H9 (cell line): ENCODE measurements around the gene THEM5. TPM values are rescaled to one million over a fixed set of nuclear protein-coding genes. Genes with fewer than 3 reads are reported as not detected.
A peak's percentile ranks its signal among the peaks of the same experiment; 100 is the strongest.

Experiments used
- DNase-seq: peaks from one replicate; pipeline ENCODE4 v3.0.0-alpha.2; 2017
- H2AFZ ChIP-seq: one replicate; pipeline ENCODE4 v1.6.1; 2013; ENCODE audit warnings: mild to moderate bottlenecking, low read length, control low read depth, moderate library complexity
- H2AK5ac ChIP-seq: 2 replicates; pipeline ENCODE4 v1.6.1; 2013; ENCODE audit warnings: low read length, control low read depth, mixed read lengths; ENCODE audit not compliant: insufficient read length
- H2BK120ac ChIP-seq: one replicate; pipeline ENCODE4 v1.6.1; 2013; ENCODE audit warnings: low read depth, mild to moderate bottlenecking, low read length, control low read depth, inconsistent platforms; ENCODE audit not compliant: poor library complexity, severe bottlenecking
- H2BK12ac ChIP-seq: 2 replicates; pipeline ENCODE4 v1.6.1; 2013; ENCODE audit warnings: low read length, control low read depth, mixed read lengths, low read depth; ENCODE audit not compliant: insufficient read length
- H2BK15ac ChIP-seq: 2 replicates; pipeline ENCODE4 v1.6.1; 2013; ENCODE audit warnings: low read depth, low read length, control low read depth
- H2BK20ac ChIP-seq: one replicate; pipeline ENCODE4 v1.6.1; 2013; ENCODE audit warnings: low read depth, mild to moderate bottlenecking, low read length, control low read depth, inconsistent platforms; ENCODE audit not compliant: poor library complexity, severe bottlenecking
- H2BK5ac ChIP-seq: 2 replicates; pipeline ENCODE4 v1.6.1; 2013; ENCODE audit warnings: low read length, control low read depth, mixed read lengths; ENCODE audit not compliant: insufficient read length
- H3K14ac ChIP-seq: 2 replicates; pipeline ENCODE4 v1.6.1; 2013; ENCODE audit warnings: low read length, control low read depth; ENCODE audit not compliant: insufficient read depth
- H3K18ac ChIP-seq: 2 replicates; pipeline ENCODE4 v1.6.1; 2013; ENCODE audit warnings: low read depth, mild to moderate bottlenecking, mixed read lengths, low read length, control low read depth; ENCODE audit not compliant: insufficient read length
- H3K23ac ChIP-seq: 2 replicates; pipeline ENCODE4 v1.6.1; 2013; ENCODE audit warnings: low read length, control low read depth, mixed read lengths, low read depth; ENCODE audit not compliant: insufficient read length
- H3K23me2 ChIP-seq: 2 replicates; pipeline ENCODE4 v1.6.1; 2013; ENCODE audit warnings: low read depth, mild to moderate bottlenecking, mixed read lengths, low read length, control low read depth; ENCODE audit not compliant: insufficient read length, poor library complexity, severe bottlenecking
- H3K27ac ChIP-seq: 2 replicates; pipeline ENCODE4 v1.5.1; 2013; ENCODE audit warnings: low read length, control low read depth, mixed read lengths, low read depth; ENCODE audit not compliant: insufficient read length
- H3K27me3 ChIP-seq: 2 replicates; pipeline ENCODE4 v1.6.1; 2013; ENCODE audit warnings: low read length, control low read depth, inconsistent platforms; ENCODE audit not compliant: insufficient read depth
- H3K4ac ChIP-seq: 2 replicates; pipeline ENCODE4 v1.6.1; 2013; ENCODE audit warnings: low read depth, mild to moderate bottlenecking, control low read depth, inconsistent platforms, low read length, moderate library complexity
- H3K4me1 ChIP-seq: 2 replicates; pipeline ENCODE4 v1.6.1; 2013; ENCODE audit warnings: low read length, control low read depth, inconsistent platforms; ENCODE audit not compliant: insufficient read depth
- H3K4me2 ChIP-seq: 2 replicates; pipeline ENCODE4 v1.6.1; 2013; ENCODE audit warnings: low read length, control low read depth, mixed read lengths; ENCODE audit not compliant: insufficient read length, insufficient read depth
- H3K56ac ChIP-seq: 2 replicates; pipeline ENCODE4 v1.6.1; 2013; ENCODE audit warnings: low read depth, mild to moderate bottlenecking, mixed read lengths, low read length, control low read depth; ENCODE audit not compliant: insufficient read length
- H3K79me1 ChIP-seq: 2 replicates; pipeline ENCODE4 v1.6.1; 2013; ENCODE audit warnings: low read depth, mild to moderate bottlenecking, moderate library complexity, low read length, control low read depth, inconsistent platforms; ENCODE audit not compliant: insufficient read depth, poor library complexity, severe bottlenecking
- H3K79me2 ChIP-seq: 2 replicates; pipeline ENCODE4 v1.6.1; 2013; ENCODE audit warnings: low read length, control low read depth, inconsistent platforms; ENCODE audit not compliant: insufficient read depth
- H3K9ac ChIP-seq: 2 replicates; pipeline ENCODE4 v1.6.1; 2013; ENCODE audit warnings: low read length, control low read depth, mixed read lengths; ENCODE audit not compliant: insufficient read length; ENCODE audit errors: extremely low read depth
- H3K9me3 ChIP-seq: one replicate; pipeline ENCODE4 v1.6.1; 2013; ENCODE audit warnings: low read depth, low read length, inconsistent platforms; ENCODE audit not compliant: control insufficient read depth
- H3T11ph ChIP-seq: one replicate; pipeline ENCODE4 v1.6.1; 2013; ENCODE audit warnings: mild to moderate bottlenecking, low read length, control low read depth, inconsistent platforms
- H4K20me1 ChIP-seq: one replicate; pipeline ENCODE4 v1.6.1; 2013; ENCODE audit not compliant: control insufficient read depth, insufficient read length, insufficient read depth
- H4K5ac ChIP-seq: 2 replicates; pipeline ENCODE4 v1.6.1; 2013; ENCODE audit warnings: low read depth, mild to moderate bottlenecking, mixed read lengths, low read length, control low read depth; ENCODE audit not compliant: insufficient read length
- H4K8ac ChIP-seq: replicated peaks from 2 replicates; pipeline ENCODE4 v1.6.1; 2013; ENCODE audit warnings: low read length, control low read depth, mixed read lengths, low read depth; ENCODE audit not compliant: insufficient read length
- H4K91ac ChIP-seq: 2 replicates; pipeline ENCODE4 v1.6.1; 2013; ENCODE audit warnings: low read depth, mild to moderate bottlenecking, moderate library complexity, mixed read lengths, low read length, control low read depth; ENCODE audit not compliant: insufficient read length
- H3K27ac Mint-ChIP-seq, 3 experiments: 2 replicates in 2 of 3; 3 replicates in 1 of 3; pipeline ENCODE4 v1.8.0; 2020 to 2021; ENCODE audit warnings: mixed read lengths in 3 of 3, mild to moderate bottlenecking in 1 of 3, moderate library complexity in 1 of 3
- H3K27me3 Mint-ChIP-seq: 2 replicates; pipeline ENCODE4 v1.8.0; 2021; ENCODE audit warnings: low read depth, mild to moderate bottlenecking, moderate library complexity, mixed read lengths
- H3K36me3 Mint-ChIP-seq, 3 experiments: 2 replicates in 2 of 3; 3 replicates in 1 of 3; pipeline ENCODE4 v1.8.0; 2020 to 2021; ENCODE audit warnings: low read depth in 3 of 3, mixed read lengths in 3 of 3; ENCODE audit not compliant: insufficient read depth in 1 of 3
- H3K4me1 Mint-ChIP-seq, 2 experiments: 2 replicates each; pipeline ENCODE4 v1.8.0; 2020; ENCODE audit warnings: mixed read lengths in 2 of 2
- H3K4me3 Mint-ChIP-seq, 2 experiments: 2 replicates in 1 of 2; 3 replicates in 1 of 2; pipeline ENCODE4 v1.8.0; 2020 to 2021; ENCODE audit warnings: mild to moderate bottlenecking in 2 of 2, mixed read lengths in 2 of 2, moderate library complexity in 1 of 2
- H3K9me3 Mint-ChIP-seq, 2 experiments: 2 replicates in 1 of 2; 3 replicates in 1 of 2; pipeline ENCODE4 v1.8.0; 2020; ENCODE audit warnings: mild to moderate bottlenecking in 2 of 2, mixed read lengths in 2 of 2, moderate library complexity in 1 of 2
- CTCF ChIP-seq: fragments of 200-600 bp; sonication (generic); conservative IDR thresholded peaks from 3 replicates; pipeline ENCODE4 v1.8.0; 2021; ENCODE audit warnings: antibody characterized with exemption, mild to moderate bottlenecking
- WGBS: extraction: QIAGEN DNeasy Blood & Tissue Kit; methylation state at CpG from one replicate; pipeline ENCODE4 v1.1.7; 2013; ENCODE audit warnings: missing lambda C conversion rate, low lambda C conversion rate, mixed read lengths; ENCODE audit not compliant: insufficient read length; ENCODE audit errors: extremely low coverage; 5-methylcytosine and 5-hydroxymethylcytosine counted together
- total RNA-seq: library from RNA; stranded (reverse); gene quantifications from 2 replicates; pipeline ENCODE4 v1.2.1, GENCODE V29; 2021

THEM5 gene
- total RNA-seq, 1 experiment from 2014 or later, result not detected

DNA sequence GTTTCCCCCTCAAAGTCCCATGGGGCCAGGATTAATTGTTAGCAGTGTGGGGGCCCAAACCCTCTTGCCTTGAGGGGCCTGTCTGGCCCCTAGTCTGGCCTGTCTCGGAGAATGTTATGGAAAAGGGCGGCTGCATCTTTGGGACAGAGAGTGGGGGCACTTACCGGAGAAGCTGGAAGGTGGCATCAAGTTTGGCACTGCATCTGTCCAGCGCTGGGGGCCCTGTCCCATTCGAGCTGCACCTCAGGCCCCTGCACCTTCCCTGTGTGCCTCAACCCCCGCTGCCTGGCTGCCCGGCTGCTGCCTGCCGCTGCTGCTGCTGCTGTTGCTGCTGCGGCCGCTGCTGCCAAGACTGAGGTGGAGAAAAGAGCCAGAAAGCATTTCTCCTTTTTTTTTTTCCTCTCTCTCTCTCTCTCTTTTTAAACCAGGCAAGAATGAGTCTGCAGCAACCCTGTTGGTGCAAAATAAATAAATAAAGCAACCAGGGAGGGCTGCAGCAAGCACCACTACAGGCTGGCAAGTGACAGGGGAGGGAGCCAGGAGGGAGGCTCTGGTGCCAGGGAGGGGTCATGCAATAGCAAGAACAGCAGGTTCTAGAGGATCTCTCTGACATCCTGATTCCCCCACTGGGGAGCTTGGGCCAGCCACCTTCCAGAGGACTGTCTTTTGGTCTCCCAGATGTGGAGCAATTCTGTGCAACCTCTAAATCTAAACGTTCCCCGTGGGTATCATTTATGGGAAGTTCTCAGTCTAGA is 48.3 kb downstream of the THEM5 start, which contains the start of gene LINGO4:
LINGO4 (minus strand) TSS at position 354 of the 755 bp plus-strand sequence. CDS start 2,715 bp downstream, outside the sequence.
- peaks cover 8% of the 10 kb centered on the region for H3K27me3 Mint-ChIP-seq
- Histone ChIP-seq H2BK5ac (no peak within 1 kb of the TSS), H3K4ac (no peak within 1 kb of the TSS), H3K79me2 (no peaks in the 10 kb centered on the region), H3K79me1 (no peaks in the 10 kb centered on the region), H4K5ac (no peak within 1 kb of the TSS), H2BK12ac (no peak within 1 kb of the TSS), H2AFZ (no peak within 1 kb of the TSS), H4K8ac (no peak within 1 kb of the TSS), H3K4me2 (no peak within 1 kb of the TSS), H3K9me3 (no peaks in the 10 kb centered on the region), H3K4me1 (no peaks in the 10 kb centered on the region; the same call in 1 of the 2 replicates), H3K18ac (no peak within 1 kb of the TSS), H4K91ac (no peak within 1 kb of the TSS), H3K14ac (no peak within 1 kb of the TSS), H3K9ac (no peak within 1 kb of the TSS), H3K27me3 (0 out of 2 replicates have a peak, but pooled peaks cover 2% of the 10 kb centered on the region), H2BK15ac (no peak within 1 kb of the TSS), H3K56ac (no peak within 1 kb of the TSS), H2AK5ac (no peak within 1 kb of the TSS), H2BK120ac (no peak within 1 kb of the TSS), H3K23ac (no peak within 1 kb of the TSS), H3K23me2 (no peaks in the 10 kb centered on the region), H2BK20ac (no peak within 1 kb of the TSS), H3K27ac (no peak within 1 kb of the TSS), H4K20me1 (no peaks in the 10 kb centered on the region), H3T11ph (no peak within 1 kb of the TSS)
- TF ChIP-seq CTCF, result no peak
- H3K9me3 Mint-ChIP-seq, result no peaks in the 10 kb centered on the region
- H3K36me3 Mint-ChIP-seq, result no peaks in the 10 kb centered on the region
- H3K27ac Mint-ChIP-seq, result peak within 1 kb of the TSS in 1 of 3 experiments; percentile 95; a peak in 1 of 7 replicates
- WGBS, result no CpG with 5 or more reads among the region's 12 CpGs
- peaks cover 10 to 14% of the 10 kb centered on the region in 2 experiments for H3K4me1 Mint-ChIP-seq
- DNase-seq, result no peak
- no peak within 1 kb of the TSS for H3K4me3 Mint-ChIP-seq
